ENCODE data around the gene NUP153. TPM values are rescaled to one million over a fixed set of nuclear protein-coding genes. Genes with fewer than 3 reads are reported as not detected.
A peak's percentile ranks its signal among the peaks of the same experiment; 100 is the strongest.

NUP153 gene
- total RNA-seq, 4 donors from 2014 or later, result 35.5 to 42.2 (median 40.5) TPM

DNA sequence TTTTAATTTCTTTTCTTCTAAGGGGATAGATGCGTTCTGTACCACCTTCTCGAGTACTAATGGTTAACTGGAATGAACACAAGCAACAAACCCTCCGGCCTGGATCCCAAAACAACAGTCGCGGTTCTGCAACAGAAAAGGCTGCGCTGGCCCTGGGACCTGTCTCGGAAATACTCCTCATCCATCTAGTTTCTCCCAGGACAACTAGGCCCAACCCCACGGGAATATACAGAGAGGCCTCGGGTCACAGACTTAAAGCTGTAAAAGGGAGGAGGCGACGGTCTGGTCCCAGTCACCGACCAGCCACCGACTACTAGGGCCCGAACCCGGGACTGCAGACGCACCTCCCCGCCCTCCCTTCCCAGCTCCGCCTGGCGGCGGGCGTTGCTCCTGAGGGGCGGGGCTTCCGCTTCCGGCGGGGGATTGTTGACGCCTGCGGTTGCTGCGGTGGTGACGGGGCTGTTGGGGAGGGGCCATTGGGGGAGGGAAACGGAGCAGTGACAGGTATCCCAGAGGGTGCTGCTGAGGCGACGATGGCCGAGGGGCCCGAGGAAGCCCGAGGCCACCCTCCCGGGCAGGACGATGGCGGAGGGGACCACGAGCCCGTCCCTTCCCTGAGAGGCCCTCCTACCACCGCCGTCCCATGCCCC, 106.7 kb downstream of the NUP153 start, which contains the start of gene FAM8A1:
FAM8A1 (plus strand) TSS at position 426 of the 650 bp plus-strand sequence; CDS start at position 534, 108 bp downstream.
- TF ChIP-seq POLR2A (IDR thresholded peaks at IDR 0.05), result no peak
- TF ChIP-seq, protein P1, sequence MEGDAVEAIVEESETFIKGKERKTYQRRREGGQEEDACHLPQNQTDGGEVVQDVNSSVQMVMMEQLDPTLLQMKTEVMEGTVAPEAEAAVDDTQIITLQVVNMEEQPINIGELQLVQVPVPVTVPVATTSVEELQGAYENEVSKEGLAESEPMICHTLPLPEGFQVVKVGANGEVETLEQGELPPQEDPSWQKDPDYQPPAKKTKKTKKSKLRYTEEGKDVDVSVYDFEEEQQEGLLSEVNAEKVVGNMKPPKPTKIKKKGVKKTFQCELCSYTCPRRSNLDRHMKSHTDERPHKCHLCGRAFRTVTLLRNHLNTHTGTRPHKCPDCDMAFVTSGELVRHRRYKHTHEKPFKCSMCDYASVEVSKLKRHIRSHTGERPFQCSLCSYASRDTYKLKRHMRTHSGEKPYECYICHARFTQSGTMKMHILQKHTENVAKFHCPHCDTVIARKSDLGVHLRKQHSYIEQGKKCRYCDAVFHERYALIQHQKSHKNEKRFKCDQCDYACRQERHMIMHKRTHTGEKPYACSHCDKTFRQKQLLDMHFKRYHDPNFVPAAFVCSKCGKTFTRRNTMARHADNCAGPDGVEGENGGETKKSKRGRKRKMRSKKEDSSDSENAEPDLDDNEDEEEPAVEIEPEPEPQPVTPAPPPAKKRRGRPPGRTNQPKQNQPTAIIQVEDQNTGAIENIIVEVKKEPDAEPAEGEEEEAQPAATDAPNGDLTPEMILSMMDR (IDR thresholded peaks at IDR 0.05), result no peak
- peak; percentile 93 to 99 for DNase-seq (ENCODE audit: low spot score in 2 of 2)
- 9 to 17% methylated on average over 12 to 29 of the region's 42 CpGs for WGBS, 2 donors
- H3K4me3 ChIP-seq (ENCODE audit: low read depth, poor library complexity, severe bottlenecking), result peak within 1 kb of the TSS; percentile 95
- intact Hi-C loops (cut with DNase I; ENCODE audit: low total_unique reads), result no loop called here

GRCh38 chr6:17596085-17596484, 110.6 kb downstream of the NUP153 start:
- intact Hi-C loops (cut with DNase I; ENCODE audit: low total_unique reads), result no loop called here
- no peak for DNase-seq (ENCODE audit: low spot score in 2 of 2)
- TF ChIP-seq, protein P1 (IDR thresholded peaks at IDR 0.05), result no peak
- TF ChIP-seq POLR2A (IDR thresholded peaks at IDR 0.05), result no peak
- H3K4me3 ChIP-seq (ENCODE audit: low read depth, poor library complexity, severe bottlenecking), result no peak overlapping the region
- WGBS, 2 donors, result 92% methylated on average over 3 of the region's 3 CpGs

GRCh38 chr6:17593246-17593645, 113.5 kb downstream of the NUP153 start:
- TF ChIP-seq, protein P1 (IDR thresholded peaks at IDR 0.05), result no peak
- no peak for TF ChIP-seq POLR2A (IDR thresholded peaks at IDR 0.05)
- no peak overlapping the region for H3K4me3 ChIP-seq (ENCODE audit: low read depth, poor library complexity, severe bottlenecking)
- intact Hi-C loops (cut with DNase I; ENCODE audit: low total_unique reads), result no loop called here
- DNase-seq (ENCODE audit: low spot score in 2 of 2), result no peak

DNA sequence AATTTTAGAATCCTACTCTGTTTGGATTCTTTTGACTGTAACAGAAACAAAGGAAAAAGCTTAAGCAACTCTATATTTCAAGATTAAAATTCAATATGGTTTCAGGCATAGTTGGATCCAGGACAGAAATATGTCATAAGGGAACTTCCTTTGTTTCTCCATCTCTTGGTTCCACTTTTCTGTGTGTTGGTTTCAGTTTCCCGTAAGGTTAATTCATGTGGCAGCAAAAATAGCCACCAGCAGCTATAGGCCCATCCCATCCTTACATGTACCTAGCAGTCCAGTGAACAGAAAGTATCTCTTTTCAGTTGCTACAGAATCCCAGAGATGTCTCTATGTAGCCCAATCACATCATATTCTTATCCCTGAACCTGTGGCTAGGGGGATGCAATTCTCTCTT, 115.4 kb downstream of the NUP153 start:
- WGBS, 2 donors, result 67 to 70% methylated on average over 1 of the region's 1 CpG
- TF ChIP-seq, protein P1 (IDR thresholded peaks at IDR 0.05), result no peak
- no peak for TF ChIP-seq POLR2A (IDR thresholded peaks at IDR 0.05)
- no peak for DNase-seq (ENCODE audit: low spot score in 2 of 2)
- intact Hi-C loops (cut with DNase I; ENCODE audit: low total_unique reads), result no loop called here
- H3K4me3 ChIP-seq (ENCODE audit: low read depth, poor library complexity, severe bottlenecking), result no peak overlapping the region

- WGBS, 2 donors, result 54 to 63% methylated on average over 5 of the region's 5 CpGs
These were observed 117.2 kb downstream of the NUP153 start for GRCh38 chr6:17589406-17590096.

More at GRCh38 chr6:17589406-17590096, 117.2 kb downstream of the NUP153 start:
- TF ChIP-seq, protein P1 (IDR thresholded peaks at IDR 0.05), result no peak
- H3K4me3 ChIP-seq (ENCODE audit: low read depth, poor library complexity, severe bottlenecking), result no peak overlapping the region
- intact Hi-C loops (cut with DNase I; ENCODE audit: low total_unique reads), result no loop called here
- no peak for DNase-seq (ENCODE audit: low spot score in 2 of 2)

Data from lower leg skin (tissue), 4 donors.